ENCODE measurements around the gene KRT35. TPM values are rescaled to one million over a fixed set of nuclear protein-coding genes. Genes with fewer than 3 reads are reported as not detected.

The KRT35 gene
- total and polyA plus RNA-seq, 2 experiments from 2014 or later, result not detected

- Histone ChIP-seq H2AFZ (no peak overlapping the region), H3K4me1 (ENCODE audit: insufficient read depth) (no peaks in the 10 kb centered on the region), H3F3A (replicated peaks; ENCODE audit: low read depth) (no peaks in the 10 kb centered on the region), H3K27ac (ENCODE audit: low read depth) (no peak overlapping the region), H3K4me2 (no peak overlapping the region), H3K27me3 (ENCODE audit: insufficient read depth) (no peaks in the 10 kb centered on the region), H3K9me2 (ENCODE audit: insufficient read depth) (no peaks in the 10 kb centered on the region), H3K79me2 (replicated peaks; ENCODE audit: insufficient read depth) (no peaks in the 10 kb centered on the region), H3K4me3 (no peak overlapping the region), H3K36me3 (ENCODE audit: insufficient read depth) (no peaks in the 10 kb centered on the region; the same call in 1 of the 2 replicates), H4K20me1 (replicated peaks; ENCODE audit: insufficient read depth) (no peaks in the 10 kb centered on the region)
- ATAC-seq (no peak), DNase-seq (ENCODE audit: low spot score) (no peak)
- TF ChIP-seq ZNF114 (CRISPR knock-in tag; IDR thresholded peaks at IDR 0.05), result no peak
- no peak for TF ChIP-seq ZNF331 (CRISPR knock-in tag; IDR thresholded peaks at IDR 0.05; ENCODE audit: low read depth)
- no peak for TF ChIP-seq EZH2 (IDR thresholded peaks at IDR 0.05; ENCODE audit: low read depth, unreplicated experiment)
- TF ChIP-seq ZNF462 (CRISPR knock-in tag; IDR thresholded peaks at IDR 0.05), result no peak
- no peak for TF ChIP-seq ETS1 (IDR thresholded peaks at IDR 0.05)
- TF ChIP-seq POLR2AphosphoS5 (IDR thresholded peaks at IDR 0.05; ENCODE audit: low read depth), result no peak
- no peak for TF ChIP-seq REST (IDR thresholded peaks at IDR 0.05; ENCODE audit: unreplicated experiment)
- no peak for TF ChIP-seq CREB1 (CRISPR knock-in tag; IDR thresholded peaks at IDR 0.05; ENCODE audit: low read depth)
- Mint-ChIP-seq H3K27me3 (ENCODE audit: insufficient read depth, low read depth, poor library complexity) (peaks cover 4% of the 10 kb centered on the region), H3K9me3 (peaks cover 19% of the 10 kb centered on the region; the same call in 2 of the 3 replicates), H3K4me1 (no peaks in the 10 kb centered on the region), H3K36me3 (ENCODE audit: low read depth) (peaks cover 2% of the 10 kb centered on the region; the same call in 1 of the 3 replicates), H3K4me3 (no peak overlapping the region), H3K27ac (no peak overlapping the region)
Observed at GRCh38 chr17:41453066-41453465, 27.9 kb downstream of the KRT35 start.

Measured in GM23338 (cell line).